ENCODE results near the gene CNNM4. TPM values are rescaled to one million over a fixed set of nuclear protein-coding genes. Genes with fewer than 3 reads are reported as not detected.

Gene CNNM4
- total RNA-seq, 1 experiment from 2014 or later, result 14.0 TPM

GRCh38 chr2:96832408-96832753 lies 71.7 kb downstream of the CNNM4 start (continued):
- TF ChIP-seq ZNF532 (CRISPR knock-in tag; IDR thresholded peaks at IDR 0.05; ENCODE audit: borderline replicate concordance), result no peak
- TF ChIP-seq SMAD3 (CRISPR knock-in tag; IDR thresholded peaks at IDR 0.05; ENCODE audit: borderline replicate concordance), result no peak
- TF ChIP-seq ESRRA (CRISPR knock-in tag; IDR thresholded peaks at IDR 0.05; ENCODE audit: borderline replicate concordance), result no peak
- TF ChIP-seq SMAD4 (CRISPR knock-in tag; IDR thresholded peaks at IDR 0.05), result no peak
- no peak for TF ChIP-seq ZSCAN18 (CRISPR knock-in tag; IDR thresholded peaks at IDR 0.05)
- TF ChIP-seq ERG (CRISPR knock-in tag; IDR thresholded peaks at IDR 0.05), result no peak
- TF ChIP-seq IRF1 (CRISPR knock-in tag; IDR thresholded peaks at IDR 0.05), result no peak
- TF ChIP-seq FOXP1 (CRISPR knock-in tag; IDR thresholded peaks at IDR 0.05; ENCODE audit: borderline replicate concordance), result no peak
- TF ChIP-seq CDX4 (CRISPR knock-in tag; IDR thresholded peaks at IDR 0.05; ENCODE audit: borderline replicate concordance), result no peak
- no peak for TF ChIP-seq E2F4 (CRISPR knock-in tag; IDR thresholded peaks at IDR 0.05; ENCODE audit: borderline replicate concordance, low read depth)

- Mint-ChIP-seq H3K4me1 (peaks cover 27% of the 10 kb centered on the region), H3K27me3 (ENCODE audit: low read depth) (no peaks in the 10 kb centered on the region), H3K36me3 (peaks cover 61% of the 10 kb centered on the region), H3K9me3 (no peaks in the 10 kb centered on the region), H3K27ac (peak overlapping the region; percentile 98), H3K4me3 (peak overlapping the region; percentile 64)
- ChIA-PET CTCF (interaction anchor here (0.6 to 3.4 kb wide), 14 partner anchors 10 to 283 kb away, joined by 3 to 32 read pairs (median 6); partner anchors contain the start of genes ANKRD36, ANKRD39 and CNNM3), POLR2A (interaction anchor here (0.6 to 1.5 kb wide), 4 partner anchors 10 to 527 kb away, joined by 3 to 4 read pairs (median 3); partner anchors contain the start of genes CNNM3 and SNRNP200)
- ATAC-seq (peak; percentile 94), DNase-seq (ENCODE audit: low spot score) (peak; percentile 77)
- peak; percentile 82; the same call in 1 of the 2 replicates for TF ChIP-seq FOXK1 (CRISPR knock-in tag; IDR thresholded peaks at IDR 0.05)
- TF ChIP-seq MYBL2 (CRISPR knock-in tag; IDR thresholded peaks at IDR 0.05), result no peak
- no peak for TF ChIP-seq FOXP1 (CRISPR knock-in tag; IDR thresholded peaks at IDR 0.05; ENCODE audit: borderline replicate concordance)
- TF ChIP-seq ATF6 (CRISPR knock-in tag; IDR thresholded peaks at IDR 0.05), result no peak
- TF ChIP-seq SMAD3 (CRISPR knock-in tag; IDR thresholded peaks at IDR 0.05; ENCODE audit: borderline replicate concordance), result no peak
- no peak for TF ChIP-seq MLX (CRISPR knock-in tag; IDR thresholded peaks at IDR 0.05)
- TF ChIP-seq TEAD1 (CRISPR knock-in tag; IDR thresholded peaks at IDR 0.05), result peak; percentile 52; the same call in 1 of the 2 replicates
- TF ChIP-seq ARID4B (CRISPR knock-in tag; IDR thresholded peaks at IDR 0.05; ENCODE audit: borderline replicate concordance), result no peak
These were observed 72.2 kb downstream of the CNNM4 start for GRCh38 chr2:96832754-96833507.

Measured in WTC11 (cell line).